GM21723 (cell line): Measurements from ENCODE around the gene ADRB1.

Experiments
- ATAC-seq: cut with Tn5 transposase; IDR thresholded peaks from one replicate; pipeline ENCODE4 v1.9.1; 2021; ENCODE audit warnings: mild to moderate bottlenecking, moderate library complexity; ENCODE audit not compliant: unreplicated experiment

Gene ADRB1

GRCh38 chr10:114052255-114052654 is 8.6 kb downstream of the ADRB1 start:
- no peak for ATAC-seq

GRCh38 chr10:114053946-114054345 is 10.3 kb downstream of the ADRB1 start:
- ATAC-seq = no peak

GRCh38 chr10:114057855-114058254 is 14.2 kb downstream of the ADRB1 start:
- ATAC-seq = no peak

- ATAC-seq = no peak
Observed at GRCh38 chr10:114058297-114058696, 14.6 kb downstream of the ADRB1 start.

- no peak for ATAC-seq
Observed at GRCh38 chr10:114059561-114059960, 15.9 kb downstream of the ADRB1 start.

GRCh38 chr10:114060456-114060855 is 16.8 kb downstream of the ADRB1 start:
- ATAC-seq = no peak

GRCh38 chr10:114061148-114061547 is 17.5 kb downstream of the ADRB1 start:
- no peak for ATAC-seq

- ATAC-seq = no peak
Observed at GRCh38 chr10:114061789-114062188, 18.1 kb downstream of the ADRB1 start.

GRCh38 chr10:114064151-114065048 is 20.7 kb downstream of the ADRB1 start:
- no peak for ATAC-seq

- no peak for ATAC-seq
Observed at GRCh38 chr10:114065049-114065435, 21.4 kb downstream of the ADRB1 start.

GRCh38 chr10:114068054-114068707 is 24.5 kb downstream of the ADRB1 start:
- no peak for ATAC-seq

- ATAC-seq = no peak
Observed at GRCh38 chr10:114070710-114071109, 27.0 kb downstream of the ADRB1 start.

- ATAC-seq = no peak
Observed at GRCh38 chr10:114071178-114071577, 27.5 kb downstream of the ADRB1 start.

GRCh38 chr10:114073395-114074186 is 29.9 kb downstream of the ADRB1 start:
- ATAC-seq = no peak

- no peak for ATAC-seq
Observed at GRCh38 chr10:114075093-114075492, 31.4 kb downstream of the ADRB1 start.

- no peak for ATAC-seq
Observed at GRCh38 chr10:114077347-114077746, 33.7 kb downstream of the ADRB1 start.

GRCh38 chr10:114077815-114078219 is 34.2 kb downstream of the ADRB1 start:
- ATAC-seq = no peak

GRCh38 chr10:114078346-114078745 is 34.7 kb downstream of the ADRB1 start:
- ATAC-seq = no peak

- ATAC-seq = no peak
Observed at GRCh38 chr10:114079421-114079820, 35.8 kb downstream of the ADRB1 start.

- ATAC-seq = no peak
Observed at GRCh38 chr10:114081911-114082583, 38.4 kb downstream of the ADRB1 start.

- no peak for ATAC-seq
Observed at GRCh38 chr10:114083040-114083439, 39.4 kb downstream of the ADRB1 start.
